NCI-H460 (cell line): ENCODE results near the gene AKR1C1. TPM values are rescaled to one million over a fixed set of nuclear protein-coding genes. Genes with fewer than 3 reads are reported as not detected.
"Not testable (repeated sequence)": the region's sequence is repeated elsewhere in the genome, so short reads cannot be mapped to it uniquely, and the experiment has no call there.

Source experiments
- DNase-seq: peaks from one replicate; pipeline ENCODE4 v3.0.0-alpha.2; 2016; ENCODE audit warnings: low read depth; ENCODE audit errors: extremely low read depth
- total RNA-seq: library from RNA; depleted of rRNA; stranded (reverse); fragments of >200 nt; shearing (Covaris generic); gene quantifications from 2 replicates; pipeline ENCODE4 v1.2.3, GENCODE V29; 2014

The AKR1C1 gene
- total RNA-seq, 1 experiment from 2014 or later = 1,182 TPM

DNA sequence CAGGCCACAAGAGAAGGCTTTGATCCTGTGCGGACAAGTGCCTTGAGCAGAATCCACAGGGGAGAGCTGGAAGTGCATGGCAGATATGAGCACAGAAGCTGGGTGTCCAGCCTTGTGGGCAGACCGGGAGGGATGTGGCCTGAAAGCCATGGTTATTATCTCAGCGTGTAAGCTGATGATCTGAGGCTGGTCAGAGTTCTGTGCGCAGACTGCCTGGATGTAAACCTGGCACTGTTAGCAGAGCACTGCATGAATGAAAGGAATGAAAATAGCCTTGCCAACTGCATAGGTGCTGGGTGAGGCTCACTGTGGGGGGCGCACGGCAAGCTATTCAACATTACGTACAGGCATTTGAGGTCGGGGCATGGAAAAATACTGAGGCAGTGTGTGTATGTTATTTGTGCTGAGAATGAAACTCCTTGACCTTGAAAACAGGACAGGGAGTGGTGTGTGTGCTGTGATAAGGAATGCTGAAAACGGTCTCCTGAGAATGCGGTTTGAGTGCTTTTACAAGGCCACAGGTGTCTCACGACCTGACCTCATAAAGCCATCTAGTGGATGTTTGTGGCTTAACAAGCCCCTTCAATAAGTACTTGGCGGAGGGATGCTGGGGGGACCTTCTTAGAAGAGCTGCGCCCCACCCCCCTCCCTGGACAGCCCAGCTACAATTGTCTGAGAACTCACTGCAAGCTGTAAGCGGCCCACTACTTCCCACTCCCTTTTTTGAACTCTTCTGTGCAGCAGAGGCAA lies 18.7 kb downstream of the AKR1C1 start:
- DNase-seq = no peak

DNA sequence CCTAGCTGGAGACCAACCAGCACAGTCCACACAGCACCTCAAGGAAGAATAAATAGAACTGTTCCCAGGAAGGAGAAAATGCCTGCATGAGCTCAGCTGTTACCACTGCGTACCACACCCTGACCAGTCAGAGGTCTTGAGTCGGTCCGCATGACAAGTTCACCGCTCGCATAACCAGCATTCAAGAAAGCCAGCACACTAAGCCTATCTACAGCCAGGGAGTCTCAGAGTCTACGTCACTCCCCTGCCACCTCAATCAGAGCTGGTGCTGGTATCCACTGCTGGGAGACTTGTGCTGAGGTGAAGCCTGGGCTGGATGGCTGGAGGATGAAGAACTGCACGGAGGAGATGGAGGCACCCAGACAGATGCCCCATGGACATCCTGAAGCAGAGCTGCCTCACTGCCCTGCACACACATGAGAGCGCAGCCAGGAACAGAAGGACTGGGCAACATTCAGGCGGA lies 19.6 kb downstream of the AKR1C1 start:
- no peak for DNase-seq

DNA sequence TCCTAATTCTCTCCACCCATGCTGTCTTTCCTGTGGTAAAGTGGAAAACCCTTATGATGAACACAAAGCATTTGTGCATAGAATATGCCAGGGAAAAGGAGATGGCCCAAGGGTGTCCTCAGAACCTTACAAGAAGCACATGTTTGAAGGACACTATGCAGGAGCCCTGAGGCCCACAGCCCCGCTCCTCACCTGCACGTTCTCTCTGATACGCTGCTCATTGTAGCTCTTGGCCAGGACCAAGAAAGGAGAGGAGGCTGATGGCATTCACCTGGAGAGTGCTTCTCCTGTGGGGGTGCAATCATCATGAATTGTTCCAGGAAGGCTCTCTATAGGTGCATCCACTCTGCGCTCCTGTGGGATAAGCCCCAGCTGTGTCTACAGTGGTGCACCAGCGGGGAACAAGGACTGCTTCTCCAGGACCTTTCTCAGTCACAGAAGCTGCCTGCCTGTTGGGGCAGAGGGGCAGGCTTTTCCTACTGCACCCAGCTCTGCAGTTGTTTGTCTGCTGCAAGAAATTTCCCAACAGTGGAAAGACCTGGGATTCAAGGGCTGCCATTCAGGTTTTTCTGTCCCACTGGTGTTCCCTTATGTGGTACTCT lies 20.5 kb downstream of the AKR1C1 start:
- no peak for DNase-seq

- no peak for DNase-seq
These were observed 21.0 kb downstream of the AKR1C1 start for GRCh38 chr10:4984223-4984622.

DNA sequence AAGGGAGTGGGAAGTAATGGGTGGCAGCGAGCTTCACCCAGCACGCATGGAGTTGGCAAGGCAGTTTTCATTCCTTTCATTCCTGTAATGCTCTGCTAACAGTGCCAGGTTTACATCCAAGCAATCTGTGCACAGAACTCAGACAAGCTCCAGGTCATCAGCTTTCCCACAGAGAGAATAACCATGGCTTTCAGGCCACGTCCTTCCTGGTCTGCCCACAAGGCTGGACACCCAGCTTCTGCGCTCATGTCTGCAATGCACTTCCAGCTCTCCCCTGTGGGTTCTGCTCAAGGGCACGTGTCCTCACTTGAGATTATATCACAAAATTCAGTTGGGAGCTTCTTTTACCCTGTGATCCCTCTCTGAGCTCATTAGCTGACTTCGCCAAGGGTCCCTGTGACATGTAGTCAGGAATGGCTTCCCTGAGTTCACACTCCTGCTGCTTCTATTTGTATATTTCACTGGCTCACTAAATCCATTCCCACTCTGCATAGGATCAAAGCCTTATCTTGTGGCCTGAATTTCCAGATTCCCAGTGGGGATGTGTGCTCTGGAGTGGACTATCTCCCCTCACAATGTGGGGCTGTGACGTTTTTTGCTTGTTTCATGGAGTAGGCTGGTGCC lies 21.9 kb downstream of the AKR1C1 start:
- no peak for DNase-seq

DNA sequence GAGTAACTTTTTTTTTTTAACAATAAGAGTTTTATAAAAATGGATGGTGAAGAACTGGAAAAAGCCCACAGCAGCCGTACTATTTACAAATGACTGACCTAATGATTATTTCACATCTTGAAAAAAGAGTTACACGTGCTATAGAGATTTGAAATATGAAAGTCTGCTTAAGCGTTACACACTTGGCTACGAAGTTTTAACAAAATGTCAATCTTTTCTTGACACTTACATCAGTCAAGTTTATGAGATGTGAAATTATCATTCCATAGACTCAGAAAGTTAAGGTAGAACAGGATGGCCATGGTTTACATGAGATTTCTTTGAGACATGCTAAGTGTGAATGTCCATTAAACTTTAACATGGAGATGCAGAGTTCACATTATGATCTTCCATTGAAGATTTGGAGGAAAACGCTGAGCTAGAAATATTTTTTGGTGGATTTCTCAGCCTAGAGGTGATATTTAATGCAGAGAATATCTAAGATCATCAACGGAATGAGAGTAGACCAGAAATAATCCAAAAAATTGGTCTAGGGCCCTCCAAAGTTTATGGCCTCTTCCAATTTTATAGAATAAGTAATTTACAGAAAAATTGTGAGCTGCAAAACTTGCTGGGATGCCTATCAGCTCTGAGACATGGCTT lies 24.9 kb downstream of the AKR1C1 start:
- DNase-seq = not testable (repeated sequence)

GRCh38 chr10:4990217-4990616 lies 27.0 kb downstream of the AKR1C1 start:
- no peak for DNase-seq

DNA sequence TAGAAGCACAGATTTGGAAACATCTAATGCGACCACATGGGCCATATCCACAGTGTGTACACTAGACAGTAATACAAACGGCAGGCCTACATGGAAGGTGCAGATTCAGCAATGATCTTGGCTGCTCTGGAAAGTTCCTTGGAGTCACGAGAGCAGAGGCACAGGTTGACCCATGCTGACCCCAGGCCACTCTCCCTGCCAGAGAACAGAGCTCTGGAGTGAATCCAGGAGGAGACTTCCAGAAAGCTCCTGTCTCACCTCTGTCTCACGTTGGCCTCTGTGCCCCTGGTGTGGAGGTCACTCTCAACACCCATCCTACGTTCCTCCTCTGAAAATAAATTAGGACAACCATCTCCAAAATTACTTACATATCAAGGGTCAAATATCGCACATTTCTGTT lies 28.2 kb downstream of the AKR1C1 start:
- DNase-seq = not testable (repeated sequence)

DNA sequence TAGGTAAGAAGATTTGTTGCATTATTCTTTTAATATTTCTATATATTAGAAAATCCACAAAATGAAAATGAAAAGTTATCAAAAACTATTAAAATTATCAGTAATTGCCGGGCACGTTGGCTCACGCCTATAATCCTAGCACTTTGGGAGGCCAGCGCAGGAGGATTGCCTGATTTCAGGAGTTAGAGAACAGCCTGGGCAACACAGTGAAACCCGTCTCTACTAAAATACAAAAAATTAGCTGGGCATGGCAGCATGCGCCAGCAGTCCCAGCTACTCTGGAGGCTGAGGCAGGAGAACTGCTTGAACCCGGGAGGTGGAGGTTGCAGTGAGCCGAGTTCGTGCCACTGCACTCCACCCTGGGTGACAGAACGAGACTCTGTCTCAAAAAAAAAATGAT lies 29.3 kb downstream of the AKR1C1 start:
- not testable (repeated sequence) for DNase-seq

DNA sequence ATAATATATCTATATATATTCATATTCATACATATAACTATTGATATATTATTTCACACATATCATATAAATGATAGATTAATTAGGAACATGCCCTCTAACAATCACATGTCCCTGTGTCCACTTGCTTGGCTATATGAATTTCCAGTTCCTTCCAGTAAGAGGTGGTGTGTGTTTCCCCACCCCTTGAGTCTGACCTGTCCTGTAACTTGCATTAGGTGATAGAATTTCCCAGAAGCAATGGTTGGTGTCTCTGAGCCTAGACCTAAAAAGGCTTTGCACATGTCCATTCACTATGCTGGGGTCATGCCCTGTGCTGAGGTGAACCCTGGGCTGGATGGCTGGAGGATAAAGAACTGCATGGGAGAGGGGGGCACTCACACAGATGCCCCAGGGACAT lies 31.0 kb downstream of the AKR1C1 start:
- not testable (repeated sequence) for DNase-seq

- no peak for DNase-seq
These were observed 35.5 kb downstream of the AKR1C1 start for GRCh38 chr10:4998671-4999070.

DNA sequence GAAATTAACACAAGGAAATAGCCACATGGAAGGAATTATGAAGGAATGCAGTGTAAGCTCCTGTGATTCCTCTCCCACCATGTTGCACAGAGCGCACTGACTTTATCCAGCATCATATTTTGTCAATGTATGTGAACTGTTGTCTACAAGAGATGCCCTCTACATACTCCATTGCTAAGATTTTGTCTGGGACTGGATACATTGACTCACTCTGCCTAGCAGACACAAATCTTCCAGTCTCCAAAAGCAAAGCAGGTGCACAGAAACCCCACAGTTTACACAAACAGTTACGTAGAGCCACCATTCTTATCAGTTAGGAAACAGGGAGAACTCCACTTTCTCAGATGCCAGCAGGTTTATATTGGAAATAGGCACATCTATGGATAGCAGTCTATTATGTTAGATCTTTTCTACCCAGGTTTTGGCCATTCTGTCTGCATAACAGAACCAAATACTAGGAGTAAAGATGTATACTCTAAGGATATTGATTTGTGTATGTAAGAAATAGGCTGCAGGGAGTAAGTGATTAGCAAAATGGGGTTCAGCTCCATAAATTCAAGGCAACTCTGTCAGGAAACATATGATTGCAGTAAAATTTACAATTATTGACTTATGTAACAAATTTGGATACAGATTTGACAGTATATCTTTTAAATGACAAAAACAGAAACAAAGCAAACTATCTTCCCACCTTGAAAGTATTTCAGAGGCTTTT lies 39.0 kb downstream of the AKR1C1 start:
- DNase-seq = no peak

DNA sequence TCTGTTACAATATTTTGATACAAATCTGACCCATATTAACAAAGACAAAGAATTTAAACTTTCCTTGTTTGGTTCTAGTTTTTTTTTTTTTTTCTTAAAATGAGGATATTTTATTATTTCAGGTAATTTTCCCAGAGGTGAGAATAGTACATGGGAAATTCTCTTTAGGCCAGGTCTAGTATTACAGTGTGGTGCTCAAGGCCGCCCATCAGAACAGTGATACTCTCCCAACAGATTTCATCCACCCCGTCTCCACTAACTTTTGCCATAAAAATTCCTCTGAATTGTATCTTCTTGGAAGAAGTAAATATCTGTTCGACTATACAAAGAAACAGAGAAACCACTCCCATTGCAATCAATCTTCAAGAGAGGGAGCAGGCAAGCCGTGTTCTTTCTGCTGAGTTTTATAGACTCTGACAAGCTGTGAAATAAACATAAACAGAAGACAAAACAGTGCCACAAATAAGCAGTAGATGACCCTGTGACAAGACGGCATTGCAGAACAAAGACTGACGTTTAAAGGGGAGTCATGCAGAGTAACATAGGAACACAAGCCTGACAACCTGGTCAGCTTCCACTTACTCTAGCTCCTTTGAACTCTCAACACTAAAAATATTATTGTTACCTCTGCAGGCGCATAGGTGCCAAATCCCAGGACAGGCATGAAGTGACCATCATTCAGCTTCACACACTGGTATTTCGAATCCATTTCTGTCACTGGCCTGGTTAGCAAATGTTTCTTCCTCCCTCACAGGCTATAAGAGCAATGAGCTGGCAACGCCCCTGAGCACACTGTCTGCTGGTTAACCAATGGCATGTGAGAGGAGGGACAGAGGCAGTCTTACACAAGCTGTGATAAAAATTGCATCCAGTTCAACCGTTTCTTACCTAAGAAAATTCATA lies 40.2 kb downstream of the AKR1C1 start, which contains the start of gene AKR1C2:
TSS of gene AKR1C2 (minus strand) at position 731 of the 903 bp plus-strand sequence. CDS start at position 709, 22 bp downstream.
- not testable (repeated sequence) for DNase-seq

DNA sequence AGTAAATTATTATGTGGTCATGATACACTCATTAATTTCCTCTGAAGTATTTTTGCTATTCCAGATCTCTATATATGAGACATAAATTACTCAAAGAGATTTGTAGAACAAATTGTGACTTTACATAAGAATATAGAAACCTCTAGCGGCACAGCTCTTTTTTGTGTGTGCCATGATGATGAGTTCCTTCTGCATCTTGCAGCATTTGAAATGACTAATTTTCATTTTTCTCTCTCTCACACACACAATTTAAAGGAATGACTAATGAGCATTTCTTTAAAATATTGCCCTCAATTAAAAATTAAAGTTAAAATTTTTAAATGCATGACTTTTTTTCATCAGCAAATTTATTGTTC lies 40.8 kb downstream of the AKR1C1 start:
- not testable (repeated sequence) for DNase-seq

- not testable (repeated sequence) for DNase-seq
These were observed 41.3 kb downstream of the AKR1C1 start for GRCh38 chr10:5004501-5004900.

DNA sequence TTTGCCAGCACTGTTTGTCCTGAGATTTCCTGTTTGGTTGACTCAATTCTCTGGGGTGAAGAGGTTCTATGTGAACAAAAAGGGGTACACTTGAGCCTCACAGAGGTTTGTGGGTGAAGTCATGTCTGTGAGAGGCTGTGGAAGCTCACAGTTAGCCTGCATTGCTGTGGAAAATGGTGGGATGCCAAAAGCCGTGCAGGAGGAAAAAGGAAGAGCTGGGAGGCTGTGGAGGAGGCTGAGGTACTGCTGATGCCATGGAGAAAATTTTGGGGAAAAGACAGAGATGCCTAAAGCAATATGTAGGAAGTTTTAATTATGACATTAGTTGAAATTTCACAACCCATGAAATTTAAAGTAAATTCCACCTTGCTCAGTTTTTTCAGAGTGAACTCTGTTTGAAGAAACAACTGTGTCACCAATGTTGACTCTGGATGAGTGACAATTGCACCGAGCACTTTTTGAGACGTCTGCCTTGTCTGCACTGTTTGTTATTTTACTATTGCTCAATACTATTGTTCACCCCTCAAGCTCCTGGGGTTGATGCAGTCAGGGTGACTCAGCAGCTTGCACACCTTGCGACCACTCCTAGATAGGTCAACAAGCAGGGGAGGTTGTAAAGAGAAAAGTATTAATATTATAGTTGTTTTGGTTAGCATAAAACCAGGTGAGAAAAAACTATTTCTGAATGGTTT lies 45.8 kb downstream of the AKR1C1 start:
- DNase-seq = peak; percentile 68

GRCh38 chr10:5010043-5010442 lies 46.8 kb downstream of the AKR1C1 start:
- DNase-seq = not testable (repeated sequence)

GRCh38 chr10:5011392-5011791 lies 48.2 kb downstream of the AKR1C1 start:
- not testable (repeated sequence) for DNase-seq

GRCh38 chr10:5012595-5012994 lies 49.4 kb downstream of the AKR1C1 start:
- DNase-seq = no peak
